Lung (tissue), 12 donors: ENCODE results near the gene PTGER4. TPM values are rescaled to one million over a fixed set of nuclear protein-coding genes. Genes with fewer than 3 reads are reported as not detected.
A peak's percentile ranks its signal among the peaks of the same experiment; 100 is the strongest.

Experiments used
- ATAC-seq: fragments of 200-7000 bp; cut with Tn5 transposase; one replicate; pipeline ENCODE4 v1.9.1; 2020; ENCODE audit warnings: moderate number of reproducible peaks; ENCODE audit not compliant: insufficient read depth, low FRiP score
- DNase-seq, 3 donors: peaks; one replicate each; pipeline ENCODE4 v3.0.0-alpha.2; 2013 to 2017
- H3K27ac ChIP-seq, 2 donors: one replicate each; pipeline ENCODE4 v1.5.1; 2013; ENCODE audit warnings: mild to moderate bottlenecking in 2 of 2, moderate library complexity in 2 of 2, control low read depth in 1 of 2, inconsistent platforms in 1 of 2, low read depth in 1 of 2, low read length in 1 of 2
- H3K27me3 ChIP-seq, 3 donors: one replicate each; pipeline ENCODE4 v1.5.1; 2013; ENCODE audit warnings: low read length in 2 of 3; ENCODE audit not compliant: control insufficient read depth in 3 of 3, insufficient read depth in 3 of 3
- H3K36me3 ChIP-seq, 4 donors: one replicate each; pipeline ENCODE4 v1.5.1; 2013; ENCODE audit warnings: low read length in 4 of 4, mild to moderate bottlenecking in 1 of 4, moderate library complexity in 1 of 4; ENCODE audit not compliant: control insufficient read depth in 4 of 4, insufficient read depth in 4 of 4
- H3K4me1 ChIP-seq, 5 donors: one replicate each; pipeline ENCODE4 v1.5.1; 2013; ENCODE audit warnings: low read length in 5 of 5, mild to moderate bottlenecking in 2 of 5, moderate library complexity in 1 of 5; ENCODE audit not compliant: control insufficient read depth in 5 of 5, insufficient read depth in 5 of 5
- H3K4me3 ChIP-seq: one replicate; pipeline ENCODE4 v1.5.1; 2013; ENCODE audit warnings: mild to moderate bottlenecking, control low read depth, moderate library complexity
- H3K9ac ChIP-seq, 2 donors: one replicate each; pipeline ENCODE4 v1.5.1; 2013; ENCODE audit warnings: low read length in 2 of 2, control low read depth in 1 of 2; ENCODE audit not compliant: insufficient read depth in 1 of 2
- H3K9me3 ChIP-seq, 4 donors: one replicate each; pipeline ENCODE4 v1.5.1; 2013; ENCODE audit warnings: low read length in 3 of 4, mild to moderate bottlenecking in 1 of 4, moderate library complexity in 1 of 4; ENCODE audit not compliant: control insufficient read depth in 4 of 4, insufficient read depth in 3 of 4
- WGBS, 2 donors: extraction: QIAGEN DNeasy Blood & Tissue Kit; methylation state at CpG; one replicate each; pipeline ENCODE4 v1.1.7; 2013; 5-methylcytosine and 5-hydroxymethylcytosine counted together
- polyA plus RNA-seq, 2 donors: library from polyadenylated mRNA; stranded (reverse); fragments of 200-250 nt; gene quantifications; one replicate each; pipeline ENCODE4 v1.2.1, GENCODE V29; 2013
- total RNA-seq, 2 donors: library from RNA; depleted of rRNA in 1 of 2; stranded (reverse); fragments of >200 nt in 1 of 2; gene quantifications; one replicate each; pipeline ENCODE4 v1.2.1, GENCODE V29; 2014 to 2021
- TF ChIP-seq, protein P1 (sequence below): IDR thresholded peaks from 2 replicates; pipeline ENCODE4 v1.5.1; 2012; ENCODE audit warnings: mild to moderate bottlenecking; ENCODE audit errors: control extremely low read depth, extremely low read depth
- donor health status: control.
- donor health status: control.
- donor health status: Bipolar disorder and iron deficiency.
- donor health status: healthy.
- donor health status: DM: yes; HTN: yes; CAD: no.

Gene PTGER4
- total and polyA plus RNA-seq, 4 donors = 3.9 to 33.6 (median 29.1) TPM

DNA sequence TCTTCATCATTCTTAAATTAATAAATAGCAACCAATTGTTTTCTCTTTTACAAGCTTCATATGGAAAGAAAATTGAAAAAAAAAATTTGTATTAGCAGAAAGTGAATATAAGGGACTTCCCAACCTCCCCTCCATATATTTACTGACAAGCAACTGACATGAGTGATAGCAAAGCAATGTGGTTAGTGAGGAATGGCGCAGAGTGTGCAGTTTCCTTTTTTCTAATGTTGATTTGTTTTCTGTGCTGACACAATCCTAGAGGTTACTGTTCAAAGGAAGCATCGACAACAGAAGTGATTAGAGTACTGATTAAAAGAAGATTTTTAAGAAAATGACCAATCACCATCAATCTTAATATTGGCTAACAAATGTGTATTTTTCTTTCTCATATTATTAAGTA is 1.7 kb upstream of the PTGER4 start:
- Histone ChIP-seq H3K9ac (no peak overlapping the region), H3K27ac (no peak overlapping the region), H3K4me1 (peaks cover 0 to 30% (median 5%) of the 10 kb centered on the region in 5 donors), H3K9me3 (no peaks in the 10 kb centered on the region), H3K27me3 (peaks cover 0 to 13% (median 13%) of the 10 kb centered on the region in 3 donors), H3K4me3 (no peak overlapping the region), H3K36me3 (peaks cover 0 to 2% (median 0%) of the 10 kb centered on the region in 4 donors)
- TF ChIP-seq, protein P1, sequence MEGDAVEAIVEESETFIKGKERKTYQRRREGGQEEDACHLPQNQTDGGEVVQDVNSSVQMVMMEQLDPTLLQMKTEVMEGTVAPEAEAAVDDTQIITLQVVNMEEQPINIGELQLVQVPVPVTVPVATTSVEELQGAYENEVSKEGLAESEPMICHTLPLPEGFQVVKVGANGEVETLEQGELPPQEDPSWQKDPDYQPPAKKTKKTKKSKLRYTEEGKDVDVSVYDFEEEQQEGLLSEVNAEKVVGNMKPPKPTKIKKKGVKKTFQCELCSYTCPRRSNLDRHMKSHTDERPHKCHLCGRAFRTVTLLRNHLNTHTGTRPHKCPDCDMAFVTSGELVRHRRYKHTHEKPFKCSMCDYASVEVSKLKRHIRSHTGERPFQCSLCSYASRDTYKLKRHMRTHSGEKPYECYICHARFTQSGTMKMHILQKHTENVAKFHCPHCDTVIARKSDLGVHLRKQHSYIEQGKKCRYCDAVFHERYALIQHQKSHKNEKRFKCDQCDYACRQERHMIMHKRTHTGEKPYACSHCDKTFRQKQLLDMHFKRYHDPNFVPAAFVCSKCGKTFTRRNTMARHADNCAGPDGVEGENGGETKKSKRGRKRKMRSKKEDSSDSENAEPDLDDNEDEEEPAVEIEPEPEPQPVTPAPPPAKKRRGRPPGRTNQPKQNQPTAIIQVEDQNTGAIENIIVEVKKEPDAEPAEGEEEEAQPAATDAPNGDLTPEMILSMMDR = no peak
- DNase-seq (peak in 1 of 3 donors; percentile 9), ATAC-seq (no peak)
- 17 to 48% methylated on average over 2 of the region's 2 CpGs for WGBS, 2 donors

- ATAC-seq (no peak), DNase-seq (peak in 1 of 3 donors; percentile 53)
- H3K36me3 ChIP-seq = peaks cover 0 to 2% (median 0%) of the 10 kb centered on the region in 4 donors
- peak overlapping the region; percentile 33 for H3K4me3 ChIP-seq
- peaks cover 0 to 36% (median 5%) of the 10 kb centered on the region in 5 donors for H3K4me1 ChIP-seq
- H3K9ac ChIP-seq = no peak overlapping the region
- TF ChIP-seq, protein P1 = no peak
- WGBS, 2 donors = 8 to 14% methylated on average over 12 of the region's 12 CpGs
- peaks cover 0 to 13% (median 13%) of the 10 kb centered on the region in 3 donors for H3K27me3 ChIP-seq
- H3K27ac ChIP-seq = peak overlapping the region; percentile 78 to 79
- H3K9me3 ChIP-seq = no peaks in the 10 kb centered on the region
These were observed 1.1 kb upstream of the PTGER4 start for GRCh38 chr5:40678460-40679147.

GRCh38 chr5:40679148-40679912 is 385 bp upstream of the PTGER4 start:
- peaks cover 0 to 13% (median 13%) of the 10 kb centered on the region in 3 donors for H3K27me3 ChIP-seq
- no peaks in the 10 kb centered on the region for H3K9me3 ChIP-seq
- peak; percentile 92 for ATAC-seq
- H3K4me1 ChIP-seq = peaks cover 0 to 37% (median 5%) of the 10 kb centered on the region in 5 donors
- peak; percentile 92 to 94 (median 93) for DNase-seq
- peak overlapping the region; percentile 67 for H3K4me3 ChIP-seq
- H3K36me3 ChIP-seq = peaks cover 0 to 2% (median 0%) of the 10 kb centered on the region in 4 donors
- 0% methylated on average over 53 to 60 of the region's 60 CpGs for WGBS, 2 donors
- TF ChIP-seq, protein P1 = no peak
- H3K9ac ChIP-seq = no peak overlapping the region
- H3K27ac ChIP-seq = peak overlapping the region; percentile 78 to 89
